Aorta (tissue), 5 donors: ENCODE results near the gene BCL2L1. TPM values are rescaled to one million over a fixed set of nuclear protein-coding genes. Genes with fewer than 3 reads are reported as not detected.

Experiments
- ATAC-seq: fragments of 200-7000 bp; cut with Tn5 transposase; one replicate; pipeline ENCODE4 v1.9.1; 2022; ENCODE audit warnings: moderate library complexity; ENCODE audit not compliant: low FRiP score
- DNase-seq, 2 donors: peaks; one replicate each; pipeline ENCODE4 v3.0.0-alpha.2; 2020
- H3K27ac ChIP-seq, 2 donors: one replicate each; pipeline ENCODE4 v1.5.1; 2013; ENCODE audit warnings: low read length in 2 of 2, mild to moderate bottlenecking in 2 of 2, moderate library complexity in 2 of 2, control low read depth in 1 of 2, inconsistent platforms in 1 of 2, low read depth in 1 of 2
- H3K27me3 ChIP-seq, 2 donors: one replicate each; pipeline ENCODE4 v1.6.1; 2013; ENCODE audit warnings: control low read depth in 1 of 2, low read length in 1 of 2, mild to moderate bottlenecking in 1 of 2, moderate library complexity in 1 of 2; ENCODE audit not compliant: insufficient read depth in 2 of 2, control insufficient read depth in 1 of 2
- H3K36me3 ChIP-seq, 2 donors: one replicate each; pipeline ENCODE4 v1.6.1; 2013; ENCODE audit warnings: control low read depth in 1 of 2, low read length in 1 of 2, mild to moderate bottlenecking in 1 of 2; ENCODE audit not compliant: insufficient read depth in 2 of 2, control insufficient read depth in 1 of 2
- H3K4me1 ChIP-seq, 2 donors: one replicate each; pipeline ENCODE4 v1.6.1; 2013; ENCODE audit warnings: low read length in 2 of 2, control low read depth in 1 of 2, mild to moderate bottlenecking in 1 of 2, moderate library complexity in 1 of 2; ENCODE audit not compliant: insufficient read depth in 2 of 2, control insufficient read depth in 1 of 2
- H3K4me3 ChIP-seq, 2 donors: one replicate each; pipeline ENCODE4 v1.5.1; 2013; ENCODE audit warnings: low read length in 2 of 2, control low read depth in 1 of 2, mild to moderate bottlenecking in 1 of 2
- H3K9me3 ChIP-seq: one replicate; pipeline ENCODE4 v1.6.1; 2013; ENCODE audit warnings: mild to moderate bottlenecking, low read length; ENCODE audit not compliant: control insufficient read depth
- WGBS, 2 donors: extraction: QIAGEN DNeasy Blood & Tissue Kit; methylation state at CpG; one replicate each; pipeline ENCODE4 v1.1.7; 2013; 5-methylcytosine and 5-hydroxymethylcytosine counted together
- intact Hi-C, 2 donors: fragments of 100-400 bp; cut with DNase I; formaldehyde crosslinking; loops; one replicate each; pipeline versions ENCODE4 v1.14.2 to v1.15.0; 2022
- polyA plus RNA-seq, 2 donors: library from polyadenylated mRNA; stranded (reverse); fragments of 200-250 nt; gene quantifications; one replicate each; pipeline ENCODE4 v1.2.3, GENCODE V29; 2013
- total RNA-seq, 2 donors: library from RNA; stranded (reverse); fragmentation: NEBNext Ultra II Directional; extraction: Animal tissue kit (Norgen Biotek cat#: 25700); gene quantifications; one replicate each; pipeline ENCODE4 v1.2.1, GENCODE V29; 2021
- donor health status: healthy with polysubstance abuse.
- donor health status: Bipolar disorder and iron deficiency.
- donor health status: DM: no; HTN: no; CAD: no.
- donor health status: DM: no; HTN: no; CAD: no.
- donor health status: DM: yes; HTN: yes; CAD: no.

The BCL2L1 gene
- total and polyA plus RNA-seq, 4 donors: 69.1 to 107 (median 103) TPM

- no peaks in the 10 kb centered on the region for H3K27me3 ChIP-seq
- H3K9me3 ChIP-seq: no peaks in the 10 kb centered on the region
- intact Hi-C loops: no loop called here
- 88 to 94% methylated on average over 7 of the region's 7 CpGs for WGBS, 2 donors
- H3K36me3 ChIP-seq: peaks cover 0 to 1% of the 10 kb centered on the region in 2 donors
- ATAC-seq: no peak
- peaks cover 5 to 20% of the 10 kb centered on the region in 2 donors for H3K4me1 ChIP-seq
- no peak overlapping the region for H3K4me3 ChIP-seq
- no peak for DNase-seq
- H3K27ac ChIP-seq: peak overlapping the region; percentile 57 to 98
These were observed 22.6 kb downstream of the BCL2L1 start for GRCh38 chr20:31699801-31700728.

- H3K27me3 ChIP-seq: no peaks in the 10 kb centered on the region
- H3K4me3 ChIP-seq: no peak overlapping the region
- 22 to 29% methylated on average over 6 of the region's 6 CpGs for WGBS, 2 donors
- no peaks in the 10 kb centered on the region for H3K9me3 ChIP-seq
- DNase-seq (peak in 1 of 2 donors; percentile 84), ATAC-seq (peak; percentile 89)
- H3K27ac ChIP-seq: peak overlapping the region; percentile 72 to 98
- intact Hi-C loops: no loop called here
- H3K36me3 ChIP-seq: peaks cover 0 to 1% of the 10 kb centered on the region in 2 donors
- H3K4me1 ChIP-seq: peaks cover 5 to 12% of the 10 kb centered on the region in 2 donors
These were observed 23.6 kb downstream of the BCL2L1 start for GRCh38 chr20:31698803-31699718.

GRCh38 chr20:31698243-31698802 lies 24.3 kb downstream of the BCL2L1 start:
- Histone ChIP-seq H3K4me1 (peaks cover 5 to 12% of the 10 kb centered on the region in 2 donors), H3K4me3 (no peak overlapping the region), H3K36me3 (peaks cover 0 to 3% of the 10 kb centered on the region in 2 donors), H3K9me3 (no peaks in the 10 kb centered on the region), H3K27ac (peak overlapping the region; percentile 72 to 98), H3K27me3 (no peaks in the 10 kb centered on the region)
- intact Hi-C loops: no loop called here
- no peak for ATAC-seq
- WGBS, 2 donors: 90 to 92% methylated on average over 8 of the region's 8 CpGs
- DNase-seq: no peak

DNA sequence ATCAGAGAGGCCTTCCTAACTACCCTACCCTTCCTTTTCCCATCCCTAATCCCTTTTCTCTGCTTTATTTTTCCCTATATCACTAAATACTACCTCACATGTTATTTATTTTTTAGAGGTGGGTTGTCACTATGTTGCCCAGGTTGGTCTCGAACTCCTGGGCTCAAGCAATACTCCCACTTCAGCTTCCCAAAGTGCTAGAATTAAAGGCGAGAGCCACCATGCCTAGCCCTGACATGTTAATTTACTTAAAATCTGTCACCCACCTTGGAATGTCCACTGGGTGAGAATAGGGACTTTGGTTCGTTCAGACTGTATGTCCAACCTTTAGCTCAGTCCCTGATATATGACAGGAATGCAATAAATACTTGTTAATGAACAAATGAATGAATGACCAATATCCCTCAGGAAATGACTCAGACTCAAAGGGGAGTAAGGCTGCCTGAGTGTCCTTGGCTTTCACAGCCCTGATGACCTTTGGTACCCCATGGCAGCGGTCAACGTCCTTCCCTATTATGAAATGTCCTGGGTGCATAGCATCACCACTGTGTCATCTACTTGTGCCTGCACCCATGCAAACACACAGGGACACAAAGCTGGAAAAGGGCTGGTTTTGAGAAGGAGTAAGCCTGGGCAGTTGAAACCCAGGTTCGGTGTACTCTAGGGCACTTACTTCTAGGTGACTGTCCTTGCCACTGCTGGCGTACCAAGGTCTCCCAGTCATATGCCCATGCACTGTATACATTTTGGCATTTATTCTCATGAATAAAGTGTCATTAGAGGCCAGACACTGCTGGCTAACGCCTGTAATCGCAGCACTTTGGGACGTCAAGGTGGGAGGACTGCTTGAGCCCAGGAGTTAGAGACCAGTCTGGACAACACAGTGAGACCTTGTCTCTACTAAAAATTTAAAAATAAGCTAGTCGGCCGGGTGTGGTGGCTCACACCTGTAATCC lies 26.5 kb downstream of the BCL2L1 start:
- Histone ChIP-seq H3K4me3 (no peak overlapping the region), H3K27ac (peak overlapping the region in 1 of 2 donors; percentile 52), H3K27me3 (no peaks in the 10 kb centered on the region), H3K9me3 (no peaks in the 10 kb centered on the region), H3K36me3 (peaks cover 0 to 3% of the 10 kb centered on the region in 2 donors), H3K4me1 (peaks cover 3 to 11% of the 10 kb centered on the region in 2 donors)
- intact Hi-C loops: no loop called here
- peak; percentile 32 for ATAC-seq
- WGBS, 2 donors: 82 to 86% methylated on average over 12 of the region's 12 CpGs
- peak in 1 of 2 donors; percentile 83 for DNase-seq

- no peak for DNase-seq
- intact Hi-C loops: no loop called here
- H3K4me1 ChIP-seq: peaks cover 3 to 7% of the 10 kb centered on the region in 2 donors
- no peak for ATAC-seq
- no peak overlapping the region for H3K4me3 ChIP-seq
- peaks cover 0 to 3% of the 10 kb centered on the region in 2 donors for H3K36me3 ChIP-seq
- no peaks in the 10 kb centered on the region for H3K9me3 ChIP-seq
- peak overlapping the region in 1 of 2 donors; percentile 52 for H3K27ac ChIP-seq
- no peaks in the 10 kb centered on the region for H3K27me3 ChIP-seq
- WGBS, 2 donors: 74 to 75% methylated on average over 5 of the region's 5 CpGs
These were observed 27.6 kb downstream of the BCL2L1 start for GRCh38 chr20:31694842-31695593.

DNA sequence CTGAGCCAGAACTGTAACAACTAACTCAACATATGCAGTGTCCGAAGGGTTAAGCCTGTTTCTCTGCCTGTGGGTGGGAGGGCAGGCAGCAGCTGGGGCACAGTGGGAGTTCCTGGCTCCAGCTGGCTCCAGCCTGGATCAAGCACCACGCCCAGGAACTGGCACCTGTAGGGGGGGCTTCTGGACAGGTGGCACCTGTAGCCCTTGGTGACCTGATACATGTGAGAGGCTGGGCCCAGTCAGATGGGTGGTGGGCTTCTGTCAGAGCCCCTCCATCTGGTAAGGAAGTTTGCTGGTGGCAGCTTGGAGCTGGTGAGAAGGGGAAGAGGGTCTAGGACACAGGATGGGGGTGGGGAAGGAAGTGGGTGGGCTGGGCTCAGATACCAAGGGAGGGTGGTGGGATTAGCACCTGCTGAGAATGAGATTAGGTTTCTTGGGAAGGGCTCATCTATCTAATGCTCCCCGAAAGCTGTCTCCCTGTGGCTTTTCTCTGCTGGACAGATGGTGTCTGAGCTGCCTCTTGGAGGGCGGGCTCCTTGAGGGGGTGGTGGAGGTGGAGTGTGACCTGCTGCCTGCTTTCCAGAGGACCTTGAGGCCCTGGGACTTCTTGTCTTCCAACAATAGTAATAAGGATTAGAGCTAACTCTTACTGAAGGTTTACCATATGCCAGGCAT lies 28.5 kb downstream of the BCL2L1 start:
- ATAC-seq (no peak), DNase-seq (no peak)
- Histone ChIP-seq H3K4me3 (no peak overlapping the region), H3K27me3 (no peaks in the 10 kb centered on the region), H3K36me3 (peaks cover 0 to 3% of the 10 kb centered on the region in 2 donors), H3K27ac (peak overlapping the region in 1 of 2 donors; percentile 4), H3K4me1 (peaks cover 1 to 4% of the 10 kb centered on the region in 2 donors), H3K9me3 (no peaks in the 10 kb centered on the region)
- WGBS, 2 donors: 71 to 73% methylated on average over 4 of the region's 4 CpGs
- intact Hi-C loops: no loop called here

GRCh38 chr20:31693402-31693801 lies 29.3 kb downstream of the BCL2L1 start:
- intact Hi-C loops: no loop called here
- ATAC-seq: no peak
- peaks cover 0 to 3% of the 10 kb centered on the region in 2 donors for H3K36me3 ChIP-seq
- DNase-seq: no peak
- H3K27me3 ChIP-seq: no peaks in the 10 kb centered on the region
- H3K27ac ChIP-seq: no peak overlapping the region
- no peaks in the 10 kb centered on the region for H3K4me1 ChIP-seq
- H3K4me3 ChIP-seq: no peak overlapping the region
- WGBS, 2 donors: 81 to 85% methylated on average over 6 of the region's 6 CpGs
- no peaks in the 10 kb centered on the region for H3K9me3 ChIP-seq
